HG03457 (cell line): ENCODE results near the gene MORN1.
A peak's percentile ranks its signal among the peaks of the same experiment; 100 is the strongest.
"Not testable (repeated sequence)": the region's sequence is repeated elsewhere in the genome, so short reads cannot be mapped to it uniquely, and the experiment has no call there.

Experiments used
- ATAC-seq: cut with Tn5 transposase; IDR thresholded peaks from one replicate; pipeline ENCODE4 v1.9.1; 2021; ENCODE audit warnings: moderate number of reproducible peaks; ENCODE audit not compliant: unreplicated experiment

The MORN1 gene

DNA sequence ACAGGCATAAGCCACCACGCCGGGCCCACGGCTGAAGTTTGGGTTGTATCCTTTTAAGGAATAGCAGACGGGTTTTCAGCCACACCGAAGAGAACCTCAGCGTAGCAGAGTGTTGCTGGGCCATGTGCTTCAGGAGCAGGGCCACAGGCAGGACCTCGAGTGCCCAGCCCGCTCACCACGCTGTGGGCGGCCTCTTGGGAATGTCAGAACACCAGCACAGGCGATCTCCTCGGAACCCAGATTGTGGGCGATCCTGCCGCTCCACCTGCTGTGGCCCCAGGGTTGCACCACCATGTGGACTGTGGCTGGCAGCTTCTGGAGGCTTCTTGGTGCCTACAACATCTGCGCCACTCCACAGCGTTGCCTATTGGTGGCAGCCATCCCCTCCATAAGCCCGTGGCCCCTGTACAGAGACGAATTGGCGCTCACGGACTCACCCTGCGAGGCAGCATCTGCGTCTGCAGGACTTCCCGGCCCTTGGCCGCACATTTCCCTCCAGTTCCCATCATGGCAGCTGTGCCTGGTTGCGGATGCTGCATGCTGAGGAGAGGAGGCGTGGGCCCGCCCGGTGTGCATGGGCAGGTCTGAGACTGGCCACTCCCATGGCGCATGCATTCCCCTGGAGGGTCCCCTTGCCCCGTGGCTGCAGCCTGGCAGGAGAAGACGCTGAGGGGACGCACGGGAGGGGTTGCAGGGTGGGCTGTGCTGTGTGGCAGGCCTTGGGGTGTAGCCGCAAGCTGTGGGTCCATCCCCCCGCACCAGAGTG is 93.9 kb downstream of the MORN1 start:
- ATAC-seq = no peak

DNA sequence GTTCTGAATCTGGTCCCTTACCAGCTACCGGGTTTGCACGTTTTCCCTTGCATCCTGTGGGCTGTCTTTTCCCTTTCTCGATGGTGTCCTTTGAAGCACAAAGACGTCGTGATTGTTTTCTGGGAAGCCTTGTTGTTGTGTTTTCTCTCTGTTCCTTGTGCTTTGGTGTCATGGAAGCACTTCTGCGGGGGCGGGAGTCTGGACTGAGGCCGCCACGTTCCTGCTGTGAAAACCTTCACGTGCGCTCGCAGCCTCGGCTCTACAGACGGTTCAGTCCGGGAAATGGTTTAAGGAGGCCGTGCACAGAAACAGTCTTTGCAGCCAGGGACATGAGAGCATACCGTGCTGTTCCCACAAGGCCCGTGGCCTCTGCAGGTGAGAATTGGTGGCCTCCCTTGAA is 94.7 kb downstream of the MORN1 start:
- ATAC-seq = no peak

DNA sequence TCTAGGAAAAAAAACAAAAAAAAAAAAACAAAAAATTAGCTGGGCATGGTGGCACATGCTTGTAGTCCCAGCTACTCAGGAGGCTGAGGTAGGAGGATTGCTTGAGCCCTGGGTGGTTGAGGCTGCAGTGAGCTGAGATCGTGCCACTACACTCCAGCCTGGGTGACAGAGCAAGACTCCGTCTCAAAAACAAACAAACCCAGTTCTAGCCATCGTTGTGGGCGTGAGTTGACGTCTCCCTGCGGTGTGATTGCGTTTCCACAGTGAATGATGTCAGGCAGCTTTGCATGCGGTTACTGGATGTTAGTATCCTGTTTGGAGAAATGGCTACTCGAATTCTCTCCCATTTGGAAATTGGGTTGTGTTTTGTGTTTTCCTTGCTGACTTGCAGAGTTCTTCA is 95.1 kb downstream of the MORN1 start:
- not testable (repeated sequence) for ATAC-seq

DNA sequence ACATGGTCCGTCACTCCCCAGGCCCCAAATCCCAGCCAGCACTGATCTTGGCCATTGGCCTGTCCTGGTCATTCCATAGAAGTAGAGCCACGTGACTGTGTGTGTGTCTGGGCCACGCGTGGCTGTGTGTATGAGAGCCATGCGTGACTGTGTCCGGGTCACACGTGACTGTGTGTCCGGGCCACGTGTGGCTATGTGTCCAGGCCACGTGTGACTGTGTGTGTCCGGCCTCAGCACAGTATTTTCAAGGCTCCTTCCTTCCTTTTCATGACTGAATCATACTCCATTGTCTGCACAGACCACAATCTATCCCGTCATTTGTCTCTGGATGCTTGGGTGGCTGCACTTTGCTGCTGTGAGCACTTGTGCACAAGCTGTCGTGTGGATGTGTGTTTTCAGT is 95.8 kb downstream of the MORN1 start:
- ATAC-seq = no peak

DNA sequence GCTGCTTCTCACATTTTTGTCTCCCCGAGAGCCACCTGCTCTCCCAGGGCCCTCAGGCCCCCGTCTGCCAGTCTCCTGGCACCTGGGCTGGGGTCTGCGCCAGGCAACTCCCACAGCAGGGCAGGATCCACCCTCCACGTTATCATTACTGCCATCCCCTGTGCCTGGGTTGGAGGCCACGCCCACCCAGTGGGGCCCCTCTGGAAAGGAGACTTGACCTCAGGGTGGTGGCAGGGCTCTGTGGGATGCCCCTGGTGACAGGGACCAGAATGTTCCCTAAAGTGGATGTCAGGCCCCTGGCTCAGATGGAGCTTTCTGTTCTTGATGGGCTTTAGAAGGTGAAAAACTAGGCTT is 96.7 kb downstream of the MORN1 start:
- no peak for ATAC-seq

DNA sequence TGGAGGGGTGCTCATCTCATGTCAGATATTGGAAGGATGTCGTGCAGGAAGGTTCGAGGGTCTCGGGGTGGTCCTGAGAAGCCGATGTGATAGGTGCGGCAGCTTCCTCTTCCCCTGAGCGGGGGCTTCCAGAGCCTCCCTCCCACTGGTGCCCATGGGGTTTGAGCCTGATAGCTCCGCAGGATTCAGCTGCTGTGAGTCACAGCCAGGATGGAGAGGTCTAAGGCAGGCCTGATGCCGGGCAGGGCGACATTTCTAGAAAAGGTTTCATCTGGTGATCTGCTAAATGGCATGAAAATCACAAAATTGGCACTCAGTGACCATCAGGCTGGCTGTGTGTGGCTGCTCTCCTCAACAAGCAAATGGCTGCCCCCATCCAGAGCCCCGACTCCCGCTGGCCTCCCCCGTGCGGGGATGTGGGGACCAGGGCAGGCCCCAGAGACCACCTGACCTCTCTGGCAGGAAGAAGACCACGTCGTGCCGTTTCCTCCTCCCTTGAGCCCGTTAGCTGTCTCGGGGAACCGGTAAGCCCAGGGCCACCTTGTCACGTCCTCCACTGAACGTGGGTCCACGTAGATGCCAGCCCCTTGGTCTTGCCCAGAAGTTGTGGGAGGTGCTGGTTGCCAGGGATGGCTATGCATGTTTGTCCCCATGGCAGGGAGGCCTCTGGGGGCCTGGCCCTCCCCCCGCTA is 97.2 kb downstream of the MORN1 start:
- ATAC-seq = no peak

DNA sequence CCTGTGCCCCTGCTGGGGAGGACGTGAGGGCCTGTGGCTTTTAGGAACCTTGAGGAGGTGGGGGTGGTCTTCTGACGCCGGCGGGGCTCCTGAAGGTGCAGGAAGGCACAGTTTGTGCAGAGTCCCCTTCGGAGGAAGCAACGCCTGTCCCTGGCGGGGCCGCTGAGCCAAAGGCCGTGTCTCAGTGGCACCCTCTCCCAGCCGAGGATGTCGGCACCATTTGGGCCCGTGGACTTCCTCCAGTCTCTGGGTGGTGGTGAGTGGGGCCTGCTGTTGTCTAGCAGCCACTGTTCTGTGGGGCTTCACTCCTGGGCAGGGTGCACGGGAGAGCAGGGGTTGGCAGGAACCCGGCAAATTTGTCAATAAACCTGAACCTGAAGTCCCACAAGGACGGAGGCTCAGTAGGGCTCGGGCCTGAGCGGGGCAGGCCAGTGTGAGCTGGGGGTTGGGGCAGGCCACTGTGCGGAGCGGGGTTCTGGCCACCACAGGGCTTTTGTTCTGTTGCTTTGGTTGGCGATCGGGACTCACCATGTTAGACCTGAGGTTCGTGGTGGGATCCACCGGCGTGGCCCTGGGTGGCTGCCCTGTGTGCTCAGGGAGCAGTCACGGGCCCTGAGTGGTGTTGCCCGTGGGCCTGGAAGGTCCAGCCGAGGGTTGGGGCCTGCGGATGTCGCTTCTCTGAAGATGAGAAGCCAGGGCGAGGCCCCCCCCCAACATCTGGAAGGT is 98.5 kb downstream of the MORN1 start:
- no peak for ATAC-seq

DNA sequence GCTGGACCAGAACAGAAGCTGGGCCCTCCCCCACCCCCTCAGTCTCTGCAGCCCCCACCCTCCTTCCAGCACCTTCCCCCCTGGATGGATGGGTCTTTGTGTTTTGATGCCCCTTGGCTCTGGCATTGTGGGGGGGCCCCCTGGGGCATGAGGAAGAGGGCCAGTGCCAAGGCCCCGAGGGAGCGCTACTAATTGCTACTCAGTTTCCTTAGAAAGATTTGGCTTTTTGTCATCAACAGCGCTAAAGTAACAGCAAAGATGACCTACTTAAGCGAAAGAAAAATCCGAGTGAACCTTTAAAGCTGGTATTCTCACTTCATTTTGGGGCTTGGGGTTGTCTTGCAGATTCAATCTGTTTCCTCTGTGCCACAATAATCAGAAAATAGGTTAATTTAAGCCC is 99.8 kb downstream of the MORN1 start:
- ATAC-seq = no peak

DNA sequence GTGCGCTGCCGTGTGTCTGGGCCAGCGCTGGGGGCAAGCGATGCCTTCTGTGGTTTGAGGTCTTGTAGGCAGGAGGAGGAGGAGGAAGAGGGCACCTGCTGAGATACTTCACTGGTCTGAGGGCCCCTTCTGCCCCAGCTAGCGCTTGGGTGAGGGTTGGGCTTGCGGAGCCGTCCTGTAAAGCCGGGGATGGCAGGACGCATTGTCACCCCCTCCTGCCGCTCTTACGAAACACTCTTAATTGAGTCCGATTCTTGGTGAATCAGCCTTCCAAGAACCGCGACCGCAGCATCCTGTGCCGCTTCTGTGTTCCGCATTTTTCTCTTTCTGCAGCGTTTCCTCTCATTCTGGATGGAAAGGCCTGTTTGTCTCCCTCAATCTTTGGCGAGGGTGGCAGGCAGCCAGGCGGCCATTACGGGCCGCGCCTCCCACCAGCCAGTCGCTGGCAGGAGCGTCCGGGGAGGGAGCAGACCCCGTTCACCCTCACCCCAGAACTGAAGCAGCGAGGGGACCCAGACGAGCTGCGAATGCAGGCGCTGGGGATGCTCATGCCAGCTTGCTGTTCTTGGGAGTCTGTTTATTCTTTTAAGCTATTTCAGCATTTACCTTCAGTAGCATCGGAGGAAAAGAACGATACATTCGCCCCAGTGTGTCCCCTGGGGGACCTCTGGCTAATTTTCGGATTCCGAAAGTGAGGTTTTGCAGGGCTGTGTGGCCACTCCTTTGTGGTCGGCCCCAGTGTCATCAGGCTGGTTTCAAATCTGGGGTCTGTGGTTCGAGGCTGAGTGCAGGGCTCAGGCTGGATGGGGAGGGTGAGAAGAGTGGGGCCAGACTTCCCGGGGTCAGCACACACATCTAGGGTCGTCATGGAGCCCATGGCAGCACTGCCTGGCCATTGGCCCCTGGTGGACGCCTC is 100.5 kb downstream of the MORN1 start:
- ATAC-seq = peak; percentile 59

DNA sequence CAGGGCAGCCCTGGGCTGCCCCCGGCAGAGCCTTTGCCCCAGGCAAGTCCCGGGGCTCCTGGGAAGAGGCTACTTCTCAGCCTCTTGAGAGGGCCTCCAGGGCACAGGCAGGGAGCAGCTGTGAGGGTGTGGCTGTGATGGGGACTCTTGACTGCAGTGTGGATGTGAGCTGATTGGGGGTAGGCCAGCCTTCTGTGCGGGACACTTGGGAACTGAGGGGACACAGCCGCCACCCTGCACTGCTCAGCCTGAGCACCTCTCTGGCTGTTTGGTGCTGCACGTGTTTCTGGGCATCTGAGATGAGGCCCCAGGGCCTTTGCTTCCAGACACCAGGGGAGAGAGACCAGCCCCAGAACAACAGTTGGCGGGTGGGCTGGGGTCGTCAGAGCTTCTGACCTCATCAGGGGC is 101.2 kb downstream of the MORN1 start:
- ATAC-seq = no peak

DNA sequence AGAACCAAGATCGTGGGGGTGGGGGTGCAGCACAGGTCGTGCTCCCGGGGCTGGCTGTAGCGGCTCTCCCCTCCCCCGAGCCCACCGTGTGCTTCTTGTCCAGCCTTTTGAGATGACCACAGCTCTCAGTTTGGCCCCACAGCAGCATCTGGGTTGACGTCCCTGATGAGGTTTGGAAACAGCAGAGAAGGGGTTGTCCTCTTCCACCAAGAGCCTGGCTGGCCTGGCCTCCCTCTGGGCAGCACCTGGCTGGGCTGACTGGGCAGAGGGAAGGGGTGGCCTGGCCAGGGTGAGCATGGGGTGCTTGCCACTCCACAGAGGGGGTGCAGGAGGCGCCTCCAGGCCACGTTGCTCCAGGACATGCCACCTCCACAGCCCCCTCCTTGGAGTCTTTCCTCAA is 101.7 kb downstream of the MORN1 start:
- ATAC-seq = no peak

DNA sequence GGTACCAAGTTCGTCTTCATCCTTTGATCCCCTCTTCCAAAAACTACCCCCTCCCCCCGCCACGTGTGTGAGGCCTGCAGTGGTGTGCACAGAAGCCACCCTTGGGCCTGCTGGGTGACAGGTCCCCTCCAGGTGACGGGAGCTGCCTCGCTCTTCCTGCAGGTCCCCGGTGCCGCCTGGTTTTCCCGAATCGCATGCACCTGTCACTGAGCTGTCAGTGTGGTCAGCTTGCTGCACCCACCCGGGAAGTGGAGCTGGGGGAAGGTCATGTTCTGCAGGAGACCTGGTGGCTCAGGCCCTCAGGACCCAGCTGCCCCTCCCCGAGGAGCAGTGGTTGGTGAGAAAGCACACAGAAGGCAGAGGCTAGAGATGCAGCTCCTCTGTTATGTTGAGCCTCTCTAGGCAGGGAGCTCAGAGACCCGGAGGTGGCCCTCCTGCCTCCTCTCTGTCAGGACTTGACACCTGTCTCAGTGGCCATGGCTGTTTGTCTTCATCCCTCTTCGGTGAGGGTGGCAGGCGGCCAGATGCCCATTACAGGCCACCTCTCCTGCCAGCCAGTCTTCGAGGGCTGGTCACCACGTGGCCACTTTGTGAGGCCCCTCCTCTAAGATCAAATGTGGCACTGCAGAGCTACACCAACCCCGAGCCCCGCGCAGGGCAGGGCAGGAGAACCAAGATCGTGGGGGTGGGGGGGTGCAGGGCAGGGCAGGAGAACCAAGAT is 102.4 kb downstream of the MORN1 start:
- no peak for ATAC-seq

DNA sequence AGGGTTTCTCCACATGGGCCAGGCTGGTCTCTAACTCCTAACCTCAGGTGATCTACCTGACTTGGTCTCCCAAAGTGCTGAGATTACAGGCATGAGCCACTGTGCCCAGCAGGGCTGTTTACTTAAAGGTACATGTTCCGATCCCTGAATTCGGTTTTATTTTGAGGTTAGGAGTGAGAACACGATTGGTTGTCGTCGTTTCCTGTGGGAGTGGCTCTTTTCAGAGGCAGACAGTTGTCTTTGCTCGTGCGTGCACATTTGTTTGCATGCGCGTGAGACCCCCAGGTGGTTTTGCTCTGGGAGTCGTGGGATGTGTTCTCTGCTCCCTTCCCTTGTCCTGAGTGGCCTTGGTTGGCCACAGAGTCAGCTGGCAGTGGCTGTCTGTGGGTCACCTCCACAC is 103.0 kb downstream of the MORN1 start:
- ATAC-seq = no peak

DNA sequence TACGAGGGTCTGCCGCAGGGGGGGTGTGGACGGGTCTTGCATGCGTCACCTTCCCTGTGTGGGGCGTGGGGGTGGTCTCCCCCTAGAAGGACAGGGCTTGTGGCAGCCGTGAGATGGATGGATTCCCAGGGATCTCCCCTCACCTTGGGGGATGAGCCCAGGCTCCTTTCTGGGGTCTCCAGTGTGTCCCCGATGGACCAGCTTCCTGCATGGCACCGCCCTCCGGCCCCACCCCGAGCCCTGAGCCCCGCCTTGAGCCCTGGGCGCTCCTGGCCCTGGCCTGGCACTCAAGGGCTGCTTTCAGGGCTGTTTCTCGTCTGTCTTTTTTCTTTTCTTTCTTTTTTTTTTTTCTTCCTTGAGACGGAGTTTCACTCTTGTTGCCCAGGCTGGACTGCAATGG is 103.7 kb downstream of the MORN1 start:
- ATAC-seq = no peak

DNA sequence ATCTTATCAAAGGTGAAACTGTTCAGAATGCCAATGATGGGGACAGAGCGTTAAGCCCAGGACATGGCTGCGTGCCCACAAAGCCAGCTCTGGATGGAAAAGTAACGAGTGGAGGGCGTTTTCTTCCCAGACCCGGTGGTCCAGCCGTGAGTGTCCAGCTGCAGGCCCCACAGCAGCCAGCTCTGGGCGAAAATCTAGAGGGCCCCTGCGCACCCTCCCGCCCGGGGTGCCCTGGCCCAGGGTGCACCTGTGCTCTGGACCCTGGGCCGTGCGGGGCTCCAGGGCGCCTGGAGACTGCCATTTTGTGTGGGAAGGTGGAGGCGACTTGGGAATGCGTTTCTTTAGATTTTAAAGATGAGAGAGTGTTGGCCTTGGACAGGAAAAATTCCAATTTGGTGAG is 104.4 kb downstream of the MORN1 start:
- no peak for ATAC-seq

DNA sequence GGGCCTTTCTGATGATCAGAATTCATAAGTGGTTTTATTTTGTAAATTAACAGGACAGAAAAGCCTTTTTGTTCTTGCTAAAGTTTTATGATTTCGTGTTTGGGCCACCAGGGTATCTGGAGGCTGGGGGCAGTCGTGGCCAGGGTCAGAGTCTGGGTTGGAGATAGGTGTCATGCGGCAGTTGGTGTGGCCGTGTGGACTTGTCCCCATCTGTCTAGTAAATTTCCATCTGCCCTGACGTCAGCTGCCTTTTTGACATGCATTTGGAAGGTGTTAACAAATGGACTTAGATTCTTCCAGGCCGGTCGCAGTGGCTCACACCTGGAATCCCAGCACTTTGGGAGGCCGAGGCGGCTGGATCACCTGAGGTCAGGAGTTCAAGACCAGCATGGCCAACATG is 106.4 kb downstream of the MORN1 start:
- no peak for ATAC-seq

DNA sequence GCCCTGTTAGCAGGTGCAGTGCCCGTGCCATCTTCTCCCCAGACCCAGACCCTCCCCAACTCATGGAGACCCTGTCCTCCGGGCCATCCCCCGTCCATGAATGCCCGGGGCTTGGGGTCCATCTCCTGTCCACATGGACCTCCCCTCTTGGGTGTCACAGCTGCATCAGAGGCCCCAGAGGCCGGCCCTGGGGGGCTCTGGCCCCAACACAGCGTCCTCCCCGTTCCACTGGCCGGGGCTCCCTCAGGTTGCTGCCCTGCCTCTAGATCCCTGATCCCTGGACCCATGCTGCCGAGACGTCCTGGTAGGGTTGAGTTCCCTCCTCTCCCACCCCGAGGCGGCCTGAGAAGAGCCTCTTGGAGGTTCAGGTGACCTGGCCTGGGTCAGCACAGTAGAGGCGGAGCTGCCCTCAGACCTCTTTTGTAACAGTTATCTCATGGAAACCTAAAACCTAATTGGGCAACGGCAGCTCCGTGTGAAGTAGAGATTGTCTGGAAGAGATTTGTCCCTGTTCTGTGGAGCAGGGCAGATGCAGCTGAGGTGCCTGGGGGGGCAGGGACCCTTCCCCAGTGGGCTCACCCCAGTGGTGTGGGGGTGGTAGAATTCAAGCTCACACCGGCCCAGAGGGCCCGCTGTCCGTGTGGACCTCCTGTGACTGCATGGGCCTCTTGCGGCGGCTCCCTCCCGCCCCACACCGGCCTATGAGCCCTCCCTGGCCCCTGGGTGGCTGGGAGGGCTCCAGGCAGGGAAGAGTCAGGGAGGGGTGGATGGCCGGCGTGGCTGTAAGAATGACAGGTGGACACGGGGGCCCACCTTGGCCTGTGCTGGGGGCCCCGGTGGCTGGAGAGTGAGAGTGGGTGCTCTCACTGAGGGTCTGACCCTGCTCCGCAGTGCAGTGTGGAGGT is 107.1 kb downstream of the MORN1 start:
- ATAC-seq = no peak

DNA sequence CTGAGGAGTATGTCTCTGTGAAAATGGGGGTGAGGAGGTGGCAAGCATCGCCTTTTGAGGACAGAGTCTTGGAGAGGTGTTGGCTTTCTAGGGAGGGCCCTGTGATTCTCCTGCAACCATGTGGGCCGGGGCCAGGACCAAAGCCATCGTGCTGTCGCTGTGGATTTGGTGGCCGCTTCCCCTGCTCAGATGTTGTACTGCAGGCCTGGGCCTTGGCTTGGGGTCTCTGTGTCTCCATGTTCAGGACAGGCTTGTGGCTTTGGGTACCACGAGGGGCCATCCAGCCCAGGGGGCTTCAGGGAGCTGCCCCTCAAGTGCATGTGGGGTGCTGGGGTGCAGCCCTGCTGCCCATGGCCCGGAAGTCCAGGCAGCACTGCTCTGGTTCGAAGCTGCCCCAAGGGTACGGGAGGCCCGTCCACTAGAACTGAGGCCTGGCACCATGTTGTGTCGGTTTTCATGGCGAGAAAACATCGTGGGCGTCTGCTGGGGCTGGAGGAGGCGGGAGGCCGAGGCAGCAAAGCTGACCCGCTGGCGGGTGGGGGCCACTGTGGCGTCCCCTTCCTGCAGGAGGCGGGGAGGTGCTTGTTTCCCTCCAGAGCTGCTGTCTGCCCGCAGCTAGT is 107.9 kb downstream of the MORN1 start:
- no peak for ATAC-seq
